ENCODE data around the gene SYT6. TPM values are rescaled to one million over a fixed set of nuclear protein-coding genes. Genes with fewer than 3 reads are reported as not detected.
"Not testable (repeated sequence)": the region's sequence is repeated elsewhere in the genome, so short reads cannot be mapped to it uniquely, and the experiment has no call there.

The SYT6 gene
- total and polyA plus RNA-seq, 10 of the 15 experiments (the other 5 are each of a cell fraction or from before 2014, with no cell fraction given): 0.05 to 0.39 TPM; not detected in 8

DNA sequence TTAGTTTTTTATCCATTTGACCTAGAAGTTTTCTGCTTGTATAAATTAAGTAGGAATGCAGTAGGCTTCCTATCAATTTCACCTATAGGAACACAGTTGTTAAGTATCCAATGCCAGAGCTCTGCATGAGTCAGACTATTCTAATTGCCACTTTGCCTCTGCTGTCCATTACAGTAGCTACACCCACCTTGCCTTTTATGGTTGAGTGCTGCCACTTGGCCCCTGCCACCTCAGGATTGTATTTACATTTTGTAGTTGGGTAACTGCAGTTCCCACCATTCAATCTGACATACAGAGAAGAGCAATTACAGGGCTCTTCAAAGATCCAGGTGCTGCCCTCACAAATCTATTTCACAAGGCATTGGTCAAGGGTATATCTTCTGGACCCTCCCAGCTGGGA lies 83.9 kb downstream of the SYT6 start:
- H2AFZ ChIP-seq (ENCODE audit: control insufficient read depth, low read depth, low read length); SMC1A ChIA-PET (ENCODE audit: uncharacterized antibody, unreplicated experiment); CTCF ChIA-PET; H3K4me3 ChIP-seq; intact Hi-C loops (cut with micrococcal nuclease; ENCODE audit: unreplicated experiment); H3K36me3 ChIP-seq (ENCODE audit: control insufficient read depth in 2 of 2, insufficient read depth in 2 of 2, low read length in 1 of 2); ATAC-seq; FAIRE-seq; in situ Hi-C loops (cut with MboI); H3K27ac ChIP-seq (ENCODE audit: control insufficient read depth, insufficient read depth); BruUV-seq (replicated peaks); H4K20me1 ChIP-seq (ENCODE audit: control insufficient read depth, insufficient read depth); H3K4me1 ChIP-seq (ENCODE audit: control insufficient read depth, insufficient read depth, low read length); DNase-seq (ENCODE audit: low read depth, low spot score); H3K27me3 ChIP-seq (replicated peaks in 1 of 2; ENCODE audit: control insufficient read depth in 2 of 2, insufficient read depth in 2 of 2, low read length in 1 of 2); RAD21 ChIA-PET (ENCODE audit: unreplicated experiment); H3K4me2 ChIP-seq (ENCODE audit: control insufficient read depth, insufficient read depth); H3K79me2 ChIP-seq (ENCODE audit: control insufficient read depth, insufficient read depth, low read length); H3K9ac ChIP-seq (ENCODE audit: control insufficient read depth, insufficient read depth, low read length); POLR2A ChIA-PET; H3K9me3 ChIP-seq (replicated peaks; ENCODE audit: control insufficient read depth, insufficient read depth, low read length): not testable (repeated sequence)

- H3K9ac ChIP-seq (ENCODE audit: control insufficient read depth, insufficient read depth, low read length); POLR2A ChIA-PET; FAIRE-seq; H3K36me3 ChIP-seq (ENCODE audit: control insufficient read depth in 2 of 2, insufficient read depth in 2 of 2, low read length in 1 of 2); H3K27me3 ChIP-seq (replicated peaks in 1 of 2; ENCODE audit: control insufficient read depth in 2 of 2, insufficient read depth in 2 of 2, low read length in 1 of 2); BruUV-seq (replicated peaks); H2AFZ ChIP-seq (ENCODE audit: control insufficient read depth, low read depth, low read length); H3K4me1 ChIP-seq (ENCODE audit: control insufficient read depth, insufficient read depth, low read length); H3K27ac ChIP-seq (ENCODE audit: control insufficient read depth, insufficient read depth); DNase-seq (ENCODE audit: low read depth, low spot score); RAD21 ChIA-PET (ENCODE audit: unreplicated experiment); H3K79me2 ChIP-seq (ENCODE audit: control insufficient read depth, insufficient read depth, low read length); ATAC-seq; in situ Hi-C loops (cut with MboI); H3K9me3 ChIP-seq (replicated peaks; ENCODE audit: control insufficient read depth, insufficient read depth, low read length); H4K20me1 ChIP-seq (ENCODE audit: control insufficient read depth, insufficient read depth); SMC1A ChIA-PET (ENCODE audit: uncharacterized antibody, unreplicated experiment); intact Hi-C loops (cut with micrococcal nuclease; ENCODE audit: unreplicated experiment); H3K4me3 ChIP-seq; H3K4me2 ChIP-seq (ENCODE audit: control insufficient read depth, insufficient read depth): not testable (repeated sequence)
- 50% methylated on average over 1 of the region's 1 CpG for WGBS (ENCODE audit: insufficient coverage, insufficient replicate concordance, low lambda C conversion rate, missing lambda C conversion rate)
- CTCF ChIA-PET: interaction anchor here (0.8 kb wide), 1 partner anchor 24 kb away, joined by 3 read pairs; no protein-coding TSS in a partner anchor
These were observed 85.0 kb downstream of the SYT6 start for GRCh38 chr1:114068684-114069083.

DNA sequence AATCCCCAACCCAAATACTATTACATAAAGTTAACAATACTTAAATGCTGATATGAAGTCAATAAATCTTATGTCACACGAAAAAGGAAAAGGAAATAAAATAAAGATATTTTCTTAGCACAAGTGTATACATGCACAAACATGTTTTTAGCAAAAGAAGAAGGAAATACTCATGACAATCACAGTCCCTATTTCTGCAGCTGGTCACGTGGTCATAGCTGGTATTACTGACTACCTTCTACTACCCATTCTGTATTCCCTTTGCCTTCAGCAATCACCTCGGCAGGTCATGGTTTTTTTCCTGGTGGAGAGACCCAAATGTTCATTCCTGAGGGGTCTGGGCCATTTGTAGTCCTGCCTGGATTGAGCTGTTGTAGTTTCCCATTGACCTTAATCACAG lies 88.0 kb downstream of the SYT6 start:
- H3K9me3 ChIP-seq (replicated peaks; ENCODE audit: control insufficient read depth, insufficient read depth, low read length); H3K79me2 ChIP-seq (ENCODE audit: control insufficient read depth, insufficient read depth, low read length); H3K4me3 ChIP-seq; BruUV-seq (replicated peaks); RAD21 ChIA-PET (ENCODE audit: unreplicated experiment); H3K4me2 ChIP-seq (ENCODE audit: control insufficient read depth, insufficient read depth); DNase-seq (ENCODE audit: low read depth, low spot score); POLR2A ChIA-PET; H4K20me1 ChIP-seq (ENCODE audit: control insufficient read depth, insufficient read depth); H3K36me3 ChIP-seq (ENCODE audit: control insufficient read depth in 2 of 2, insufficient read depth in 2 of 2, low read length in 1 of 2); in situ Hi-C loops (cut with MboI); ATAC-seq; FAIRE-seq; H3K27me3 ChIP-seq (replicated peaks in 1 of 2; ENCODE audit: control insufficient read depth in 2 of 2, insufficient read depth in 2 of 2, low read length in 1 of 2); H3K4me1 ChIP-seq (ENCODE audit: control insufficient read depth, insufficient read depth, low read length); H3K27ac ChIP-seq (ENCODE audit: control insufficient read depth, insufficient read depth); intact Hi-C loops (cut with micrococcal nuclease; ENCODE audit: unreplicated experiment); H2AFZ ChIP-seq (ENCODE audit: control insufficient read depth, low read depth, low read length); H3K9ac ChIP-seq (ENCODE audit: control insufficient read depth, insufficient read depth, low read length); CTCF ChIA-PET; SMC1A ChIA-PET (ENCODE audit: uncharacterized antibody, unreplicated experiment): not testable (repeated sequence)
- WGBS (ENCODE audit: insufficient coverage, insufficient replicate concordance, low lambda C conversion rate, missing lambda C conversion rate): 9% methylated on average over 3 of the region's 3 CpGs
- TF ChIP-seq RAD51 (IDR thresholded peaks at IDR 0.05): 0 out of 2 replicates have a peak, but pooled peaks have one; percentile 17

All from GM12878 (cell line).